Cerebellar cortex (tissue), 1 donor: Measurements from ENCODE around the gene KLHL15.

Experiments used
- DNase-seq: peaks from one replicate; pipeline ENCODE4 v3.0.0-alpha.2; 2015; ENCODE audit warnings: low spot score

KLHL15 gene

DNA sequence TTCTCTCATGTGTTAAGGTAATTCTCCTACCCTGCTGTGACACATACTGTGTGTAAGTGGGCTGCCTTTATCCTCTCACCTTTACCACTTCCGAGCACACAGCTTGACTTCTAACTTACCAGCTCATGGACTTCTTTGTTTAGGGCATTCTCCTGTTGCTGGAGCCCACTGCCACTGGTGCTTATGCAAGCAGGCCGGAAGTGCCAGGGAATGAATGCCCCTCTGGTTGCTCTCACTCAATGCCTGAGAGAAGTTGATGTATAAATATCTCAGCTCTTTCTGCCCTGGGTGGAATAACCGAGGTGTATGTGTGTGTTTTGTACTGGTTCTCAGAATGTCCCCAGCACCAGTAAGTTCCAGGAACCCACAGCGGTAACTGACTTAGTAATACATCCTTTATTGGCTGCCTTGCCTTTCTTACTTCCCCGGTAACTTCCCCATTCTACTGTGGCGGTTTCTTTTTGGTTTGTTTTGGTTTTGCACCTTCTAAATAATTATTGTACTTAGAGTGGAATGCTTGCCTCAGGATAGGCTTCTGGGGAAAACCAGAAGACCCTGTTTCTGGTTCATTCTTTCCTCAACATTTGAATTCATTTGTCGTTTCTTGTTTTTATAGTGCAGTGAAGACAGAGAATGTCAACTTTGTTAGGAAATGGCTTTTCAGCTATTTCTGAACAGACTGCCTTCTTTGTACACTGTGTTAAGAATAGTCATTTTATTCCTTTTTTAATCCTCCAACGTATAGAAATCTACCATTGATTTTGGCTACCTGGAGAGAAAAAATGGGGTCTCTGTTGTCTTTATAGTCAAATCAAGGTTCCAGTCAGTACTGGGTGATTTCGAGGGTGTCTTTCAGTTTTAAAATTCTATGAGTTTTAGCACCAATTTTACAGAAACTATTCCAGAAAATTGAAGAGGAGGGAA is 73.7 kb downstream of the KLHL15 start:
- DNase-seq = no peak

DNA sequence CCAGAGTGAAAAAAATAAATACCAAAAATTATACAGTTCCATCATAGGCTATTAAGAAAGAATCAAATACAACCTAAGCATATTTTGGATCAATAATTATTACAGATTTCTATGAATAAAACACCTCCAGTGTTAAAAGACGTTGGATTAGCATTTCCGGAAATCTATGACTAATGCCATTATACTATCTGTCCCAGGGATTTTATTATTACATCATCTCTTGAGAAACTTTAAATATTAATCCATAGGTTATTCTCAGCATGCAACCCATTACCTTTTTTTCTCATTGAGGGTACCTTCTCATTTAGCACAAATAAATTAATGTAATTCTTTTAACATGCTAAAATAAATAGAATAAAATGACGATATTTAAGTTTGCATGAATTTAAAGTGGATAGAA is 74.6 kb downstream of the KLHL15 start:
- no peak for DNase-seq

DNA sequence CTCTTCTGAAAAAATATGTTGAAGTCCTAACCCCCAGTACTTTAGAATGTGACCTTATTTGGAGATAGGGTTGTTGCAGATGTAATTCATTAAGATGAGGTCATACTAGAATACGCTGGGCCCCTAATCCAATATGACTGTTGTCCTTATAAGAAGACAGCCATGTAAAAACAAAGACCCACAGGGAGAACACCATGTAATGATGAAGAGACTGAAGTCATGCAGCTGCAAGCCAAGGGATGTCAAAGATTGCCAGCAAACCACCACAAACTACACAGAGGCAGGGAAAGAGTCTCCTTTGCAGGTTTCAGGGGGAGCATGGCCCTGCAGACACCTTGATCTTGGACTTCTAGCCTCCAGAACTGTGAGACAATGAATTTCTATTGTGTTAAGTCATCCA is 81.8 kb downstream of the KLHL15 start:
- DNase-seq = no peak

DNA sequence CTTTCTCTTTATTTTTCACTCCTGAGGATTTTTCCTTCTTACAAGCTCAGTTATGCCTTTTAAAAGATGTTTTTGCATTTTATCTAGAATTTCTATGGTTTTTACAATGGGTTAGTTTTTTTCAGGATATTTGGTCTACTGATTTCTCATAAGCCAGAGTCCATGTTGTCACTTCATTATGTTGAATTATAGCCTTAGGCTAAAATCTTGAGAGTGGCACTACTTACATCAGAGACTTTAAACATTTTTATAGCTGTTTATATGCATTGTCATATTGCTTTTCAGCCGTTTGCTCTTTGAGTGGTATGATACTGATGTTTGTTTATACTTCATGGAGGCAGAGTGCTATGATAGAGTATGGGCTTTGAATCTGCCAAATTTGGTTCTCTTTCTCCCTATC is 82.8 kb downstream of the KLHL15 start:
- DNase-seq = no peak

DNA sequence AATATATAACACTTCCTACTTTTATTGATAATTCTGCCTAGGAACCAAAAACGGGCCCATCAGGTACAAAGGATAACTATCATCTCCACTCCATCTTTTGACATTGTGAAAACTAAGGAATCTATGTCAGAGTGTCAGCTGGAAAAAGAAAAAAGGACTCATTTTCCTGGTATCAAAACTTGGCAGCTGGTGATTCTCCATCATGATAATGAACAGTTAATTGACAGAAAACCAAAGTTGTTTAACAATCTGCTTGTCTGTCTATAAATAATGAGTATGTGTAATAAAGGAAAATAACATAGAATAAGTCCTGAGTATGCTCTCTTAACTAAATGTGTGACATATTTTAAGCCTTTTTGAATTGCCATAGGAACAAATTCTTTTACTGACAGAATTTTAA is 87.8 kb downstream of the KLHL15 start:
- DNase-seq = no peak

DNA sequence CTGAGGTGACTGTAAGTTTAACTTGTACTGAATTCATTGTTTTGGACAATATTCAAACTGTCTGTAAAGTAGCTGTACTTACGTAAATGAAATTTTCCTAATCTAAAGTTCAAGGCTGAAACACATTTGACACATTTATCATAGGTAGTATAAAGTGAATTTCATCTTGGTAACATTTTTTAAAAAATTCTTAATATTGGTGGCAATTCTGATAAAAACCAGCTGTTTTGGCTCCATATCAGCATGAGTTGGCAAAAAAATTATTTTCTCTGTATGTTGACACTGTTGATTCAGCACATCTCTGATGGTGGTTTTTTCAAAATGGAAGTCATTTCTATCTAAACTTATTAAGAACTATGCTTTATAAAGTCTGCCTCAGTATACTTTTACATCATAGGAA is 88.3 kb downstream of the KLHL15 start:
- no peak for DNase-seq

DNA sequence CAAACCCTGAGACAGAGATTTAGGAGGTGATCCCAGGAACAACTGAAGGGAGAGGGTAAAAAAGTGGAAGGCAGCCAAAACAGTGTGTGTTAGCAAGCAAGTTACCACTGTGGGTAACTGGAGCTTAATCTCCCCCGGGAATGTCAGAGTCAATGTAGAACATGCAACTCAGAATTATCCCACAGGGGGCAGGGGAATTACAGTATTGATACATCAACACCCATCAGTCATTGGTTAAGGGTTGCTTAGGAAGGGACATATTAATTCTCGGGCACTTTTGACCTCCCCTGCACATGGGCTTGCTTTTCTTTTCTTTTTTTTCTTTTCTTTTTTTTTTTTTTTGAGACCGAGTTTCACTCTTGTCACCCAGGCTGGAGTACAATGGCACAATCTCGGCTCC is 89.9 kb downstream of the KLHL15 start:
- no peak for DNase-seq

DNA sequence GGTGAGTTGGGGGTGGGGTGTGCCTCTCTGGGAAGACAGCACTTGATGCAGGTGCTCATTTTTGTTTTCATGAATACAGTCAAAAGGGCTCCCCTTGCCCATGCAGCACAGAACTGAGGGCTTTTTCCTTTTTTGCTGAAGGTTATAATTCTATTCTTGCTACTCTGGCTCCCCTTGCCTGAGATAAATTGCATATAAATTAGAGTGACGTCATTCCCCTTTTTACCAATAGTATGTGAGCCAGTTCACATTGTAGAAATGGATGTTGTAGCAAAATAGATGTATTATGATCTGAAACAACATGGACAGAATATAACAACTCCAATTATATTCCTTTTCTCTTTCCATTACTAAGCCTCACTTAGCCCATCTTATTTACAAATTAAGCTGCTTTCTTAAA is 90.8 kb downstream of the KLHL15 start:
- DNase-seq = no peak

DNA sequence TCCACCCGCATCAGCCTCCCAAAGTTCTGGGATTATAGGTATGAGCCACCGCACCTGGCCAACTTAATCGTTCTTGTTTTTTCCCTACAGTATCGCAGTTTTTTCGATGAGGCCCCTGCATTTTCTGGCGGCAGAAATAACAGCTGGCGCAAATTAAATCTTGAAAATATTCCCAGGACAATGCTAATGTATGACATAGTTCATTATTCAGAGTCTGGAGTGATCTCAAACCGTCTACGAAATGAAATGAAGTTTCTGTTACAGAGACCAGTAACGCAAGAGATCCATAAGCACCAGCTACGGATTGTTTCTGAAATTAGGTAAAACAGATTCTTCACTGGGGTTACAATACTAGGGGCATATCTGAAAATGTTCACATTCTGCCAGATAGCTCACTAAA is 91.9 kb downstream of the KLHL15 start:
- DNase-seq = no peak
